H1 (cell line): ENCODE measurements around the gene RIPOR3. TPM values are rescaled to one million over a fixed set of nuclear protein-coding genes. Genes with fewer than 3 reads are reported as not detected.

Experiments used
- CTCF ChIA-PET: fragments of 300-600 bp; sonication (Branson Sonifier 250); formaldehyde crosslinking; loops from one replicate; lab custom pipeline; 2021; ENCODE audit not compliant: partially characterized antibody; lab: Charles Lee
- POLR2A ChIA-PET: fragments of 300-600 bp; sonication (Branson Sonifier 250); formaldehyde crosslinking; loops from one replicate; lab custom pipeline; 2021; ENCODE audit warnings: inconsistent platforms; ENCODE audit not compliant: partially characterized antibody; lab: Charles Lee
- DNase-seq, 2 experiments: peaks; one replicate each; pipeline versions ENCODE4 v3.0.0 to v3.0.0-alpha.2; 2010 to 2022; ENCODE audit warnings: low spot score in 2 of 2, low read depth in 1 of 2, mixed read lengths in 1 of 2
- FAIRE-seq: peaks from 2 replicates; lab custom pipeline; 2011; peaks lifted over from hg19 to GRCh38; lab: Jason Lieb, UNC
- H2AFZ ChIP-seq: 2 replicates; pipeline ENCODE4 v1.8.1; 2012; ENCODE audit warnings: low read length, inconsistent platforms
- H2AK5ac ChIP-seq: 2 replicates; pipeline ENCODE4 v1.6.1; 2013; ENCODE audit warnings: low read depth, low read length
- H2BK120ac ChIP-seq: replicated peaks from 2 replicates; pipeline ENCODE3; 2013; ENCODE audit warnings: low read depth, low read length, inconsistent platforms
- H2BK12ac ChIP-seq: 2 replicates; pipeline ENCODE4 v1.6.1; 2013; ENCODE audit warnings: low read depth, low read length
- H2BK15ac ChIP-seq: 2 replicates; pipeline ENCODE4 v1.6.1; 2013; ENCODE audit warnings: low read length
- H2BK20ac ChIP-seq: 2 replicates; pipeline ENCODE4 v1.6.1; 2013; ENCODE audit warnings: low read length
- H2BK5ac ChIP-seq: 2 replicates; pipeline ENCODE4 v1.6.1; 2013; ENCODE audit warnings: low read depth, low read length
- H3K14ac ChIP-seq: 2 replicates; pipeline ENCODE4 v1.6.1; 2013; ENCODE audit warnings: inconsistent platforms; ENCODE audit not compliant: insufficient read length
- H3K18ac ChIP-seq: 2 replicates; pipeline ENCODE4 v1.6.1; 2013; ENCODE audit warnings: low read length; ENCODE audit errors: extremely low read depth
- H3K23ac ChIP-seq: 2 replicates; pipeline ENCODE4 v1.6.1; 2013; ENCODE audit warnings: inconsistent platforms; ENCODE audit not compliant: insufficient read length
- H3K23me2 ChIP-seq: 2 replicates; pipeline ENCODE4 v1.6.1; 2013; ENCODE audit warnings: low read depth, low read length
- H3K27ac ChIP-seq: 2 replicates; pipeline ENCODE4 v1.6.1; 2011; ENCODE audit warnings: low read depth, low read length, inconsistent platforms
- H3K27me3 ChIP-seq, 4 experiments: replicated peaks in 1 of 4; 1 replicate in 1 of 4; 2 replicates in 3 of 4; pipeline versions ENCODE4 v1.6.1 to v1.8.1; 2011 to 2013; ENCODE audit warnings: low read length in 3 of 4, mild to moderate bottlenecking in 3 of 4, inconsistent platforms in 2 of 4, mixed read lengths in 2 of 4, moderate library complexity in 1 of 4; ENCODE audit not compliant: control insufficient read depth in 3 of 4, insufficient read depth in 3 of 4; ENCODE audit errors: extremely low read depth in 1 of 4
- H3K36me3 ChIP-seq, 4 experiments: 2 replicates each; pipeline versions ENCODE4 v1.6.1 to v1.8.1; 2011 to 2013; ENCODE audit warnings: mild to moderate bottlenecking in 4 of 4, low read length in 3 of 4, moderate library complexity in 2 of 4, control low read depth in 1 of 4, inconsistent platforms in 1 of 4; ENCODE audit not compliant: insufficient read depth in 4 of 4, control insufficient read depth in 2 of 4
- H3K4ac ChIP-seq: replicated peaks from 2 replicates; pipeline ENCODE3; 2013; ENCODE audit warnings: low read length, low read depth, mixed read lengths, inconsistent platforms; ENCODE audit not compliant: insufficient read length
- H3K4me1 ChIP-seq, 4 experiments: replicated peaks in 1 of 4; 1 replicate in 1 of 4; 2 replicates in 3 of 4; pipeline versions ENCODE4 v1.6.1 to v1.8.1; 2011 to 2013; ENCODE audit warnings: low read length in 3 of 4, inconsistent platforms in 2 of 4, mixed read lengths in 1 of 4; ENCODE audit not compliant: insufficient read depth in 4 of 4, control insufficient read depth in 3 of 4
- H3K4me2 ChIP-seq, 2 experiments: 2 replicates each; pipeline versions ENCODE4 v1.6.1 to v1.8.1; 2011 to 2013; ENCODE audit warnings: low read depth in 2 of 2, low read length in 2 of 2, control low read depth in 1 of 2, inconsistent platforms in 1 of 2, mild to moderate bottlenecking in 1 of 2; ENCODE audit not compliant: insufficient read depth in 1 of 2
- H3K4me3 ChIP-seq, 4 experiments: fragments of 200-600, 300-600 bp in 1 of 4; sonication (generic), shearing (Covaris generic), sonication (Bioruptor Twin) in 1 of 4; 2 replicates each; pipeline versions ENCODE4 v1.5.1 to v1.8.1; 2011 to 2016; ENCODE audit warnings: low read length in 4 of 4, low read depth in 3 of 4, control low read depth in 2 of 4, inconsistent platforms in 2 of 4, mild to moderate bottlenecking in 2 of 4, mixed read lengths in 1 of 4, moderate library complexity in 1 of 4; ENCODE audit not compliant: insufficient read depth in 2 of 4; ENCODE audit errors: extremely low read depth in 1 of 4
- H3K56ac ChIP-seq: replicated peaks from 2 replicates; pipeline ENCODE3; 2013; ENCODE audit warnings: low read depth, mild to moderate bottlenecking, mixed read lengths, low read length, inconsistent platforms; ENCODE audit not compliant: insufficient read length
- H3K79me1 ChIP-seq: 2 replicates; pipeline ENCODE4 v1.6.1; 2013; ENCODE audit warnings: low read depth, low read length, control low read depth
- H3K79me2 ChIP-seq, 2 experiments: 2 replicates each; pipeline versions ENCODE4 v1.6.1 to v1.8.1; 2012 to 2013; ENCODE audit warnings: low read length in 2 of 2, mild to moderate bottlenecking in 2 of 2, inconsistent platforms in 1 of 2; ENCODE audit not compliant: insufficient read depth in 2 of 2, control insufficient read depth in 1 of 2
- H3K9ac ChIP-seq, 4 experiments: replicated peaks in 1 of 4; 1 replicate in 1 of 4; 2 replicates in 3 of 4; pipeline versions ENCODE4 v1.6.1 to v1.8.1; 2011 to 2013; ENCODE audit warnings: low read depth in 3 of 4, low read length in 3 of 4, control low read depth in 2 of 4, mild to moderate bottlenecking in 2 of 4, moderate library complexity in 2 of 4, inconsistent platforms in 1 of 4; ENCODE audit errors: extremely low read depth in 1 of 4
- H3K9me3 ChIP-seq, 2 experiments: 2 replicates each; pipeline versions ENCODE4 v1.6.1 to v1.8.1; 2012 to 2013; ENCODE audit warnings: mild to moderate bottlenecking in 2 of 2, moderate library complexity in 2 of 2, control low read depth in 1 of 2, inconsistent platforms in 1 of 2, low read depth in 1 of 2, low read length in 1 of 2, mixed read lengths in 1 of 2; ENCODE audit not compliant: insufficient read depth in 2 of 2
- H4K20me1 ChIP-seq, 2 experiments: replicated peaks in 1 of 2; 2 replicates each; pipeline versions ENCODE3 to v1.8.1; 2011 to 2013; ENCODE audit warnings: inconsistent platforms in 2 of 2, low read length in 2 of 2, mild to moderate bottlenecking in 1 of 2; ENCODE audit not compliant: insufficient read depth in 2 of 2, control insufficient read depth in 1 of 2
- H4K5ac ChIP-seq: 2 replicates; pipeline ENCODE4 v1.6.1; 2013; ENCODE audit warnings: low read length, low read depth, mixed read lengths, inconsistent platforms; ENCODE audit not compliant: insufficient read length
- H4K8ac ChIP-seq: 2 replicates; pipeline ENCODE4 v1.8.0; 2013; ENCODE audit warnings: mild to moderate bottlenecking, moderate library complexity, low read length, inconsistent platforms; ENCODE audit not compliant: insufficient read depth; ENCODE audit errors: extremely low read depth
- H4K91ac ChIP-seq: replicated peaks from 2 replicates; pipeline ENCODE3; 2013; ENCODE audit warnings: low read length, mixed read lengths, inconsistent platforms; ENCODE audit not compliant: insufficient read length
- BCL11A ChIP-seq, 2 experiments: IDR thresholded peaks; one replicate each; pipeline ENCODE4 v1.6.1; 2011; ENCODE audit warnings: low read depth in 2 of 2, low read length in 2 of 2, mild to moderate bottlenecking in 2 of 2
- EP300 ChIP-seq, 2 experiments: IDR thresholded peaks; 1 replicate in 1 of 2; 2 replicates in 1 of 2; pipeline ENCODE4 v1.6.1; 2011 to 2012; ENCODE audit warnings: low read depth in 2 of 2, low read length in 2 of 2, mild to moderate bottlenecking in 2 of 2, borderline replicate concordance in 1 of 2, inconsistent platforms in 1 of 2, moderate library complexity in 1 of 2
- RFX5 ChIP-seq: IDR thresholded peaks from 2 replicates; pipeline ENCODE4 v1.6.1; 2011; ENCODE audit warnings: low read depth, low read length, improper control_type of control experiment, borderline replicate concordance
- WGBS, 2 experiments: shearing (Covaris generic) in 1 of 2; methylation state at CpG; one replicate each; pipeline versions ENCODE4 v1.1.6 to v1.1.7; 2013 to 2015; ENCODE audit warnings: low lambda C conversion rate in 2 of 2, mixed read lengths in 2 of 2, inconsistent platforms in 1 of 2, low coverage in 1 of 2, missing lambda C conversion rate in 1 of 2; ENCODE audit not compliant: insufficient replicate concordance in 2 of 2, insufficient coverage in 1 of 2, insufficient read length in 1 of 2; ENCODE audit errors: extremely low coverage in 1 of 2, missing lambda C conversion rate in 1 of 2; 5-methylcytosine and 5-hydroxymethylcytosine counted together
- polyA plus RNA-seq, 7 experiments: library from polyadenylated mRNA; depleted of rRNA in 3 of 7; stranded (reverse) in 5 of 7; unstranded in 2 of 7; fragments of >200 nt in 5 of 7; fragments of 200-250 nt in 2 of 7; gene quantifications; 1 replicate in 5 of 7; 2 replicates in 1 of 7; 4 replicates in 1 of 7; pipeline versions ENCODE4 v1.2.1 to v1.2.3, GENCODE V29; 2011 to 2013; ENCODE audit warnings: missing spikeins in 2 of 7, mixed read lengths in 2 of 7
- total RNA-seq: library from RNA; stranded (reverse); fragmentation: NEBNext Ultra II Directional; extraction: Animal tissue kit (Norgen Biotek cat#: 25700); gene quantifications from 2 replicates; pipeline ENCODE4 v1.2.1, GENCODE V29; 2021
- TF ChIP-seq, protein P1 (sequence below): IDR thresholded peaks from 2 replicates; pipeline ENCODE4 v1.6.1; 2011; ENCODE audit warnings: low read length, improper control_type of control experiment

The RIPOR3 gene
- total and polyA plus RNA-seq, 2 of the 8 experiments (the other 6 are each of a cell fraction or from before 2014, with no cell fraction given), result 3.6 to 4.5 TPM

DNA sequence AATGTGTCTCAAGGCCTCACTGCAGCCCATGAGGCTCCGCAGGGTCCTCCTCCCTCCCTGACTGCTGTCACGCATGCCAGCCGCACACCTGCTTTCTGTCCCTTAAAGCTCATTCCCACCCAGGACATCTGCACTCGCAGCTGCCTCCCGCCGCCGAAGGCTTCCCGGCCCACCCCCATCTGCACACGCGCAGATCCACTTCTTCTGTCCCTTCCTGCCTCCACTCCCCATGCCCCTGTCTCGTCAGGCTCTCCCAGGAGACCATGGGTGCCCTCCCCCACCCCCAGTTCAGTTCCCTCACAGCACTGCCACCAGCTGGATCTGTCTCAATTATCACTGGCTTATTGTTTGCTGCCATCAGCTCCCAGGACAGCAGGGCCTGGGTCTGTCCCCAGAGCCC is 63.0 kb downstream of the RIPOR3 start:
- peak overlapping the region; percentile 87; the same call in 1 of the 2 replicates for H4K8ac ChIP-seq
- peaks cover under 1 to 2% of the 10 kb centered on the region in 2 experiments for H4K20me1 ChIP-seq
- H3K23me2 ChIP-seq, result no peaks in the 10 kb centered on the region
- DNase-seq (no peak), FAIRE-seq (no peak)
- H2BK20ac ChIP-seq, result no peak overlapping the region
- H2AFZ ChIP-seq, result no peak overlapping the region
- no peaks in the 10 kb centered on the region for H3K79me1 ChIP-seq
- H2BK120ac ChIP-seq, result no peak overlapping the region
- ChIA-PET CTCF (interaction anchor here (0.5 to 6.1 kb wide), 18 partner anchors 9 to 460 kb away, joined by 3 to 61 read pairs (median 4); no protein-coding TSS in a partner anchor), POLR2A (interaction anchor here (0.6 to 1.2 kb wide), 3 partner anchors 13 to 164 kb away, joined by 3 to 4 read pairs (median 3); no protein-coding TSS in a partner anchor)
- H3K4me1 ChIP-seq, result peaks cover 0 to 8% (median 3%) of the 10 kb centered on the region in 4 experiments; a peak in 4 of 7 replicates
- H3K9me3 ChIP-seq, result no peaks in the 10 kb centered on the region
- H3K56ac ChIP-seq, result no peak overlapping the region
- no peak overlapping the region for H4K5ac ChIP-seq
- H3K14ac ChIP-seq, result no peak overlapping the region
- no peak overlapping the region for H3K23ac ChIP-seq
- 88% methylated on average over 11 of the region's 11 CpGs; no CpG with 5 or more reads in 1 of the 2 experiments for WGBS, 2 experiments
- peak overlapping the region; percentile 60; the same call in 1 of the 2 replicates for H2BK5ac ChIP-seq
- H2BK12ac ChIP-seq, result peak overlapping the region; percentile 84; the same call in 1 of the 2 replicates
- no peak overlapping the region for H3K27ac ChIP-seq
- no peaks in the 10 kb centered on the region for H3K27me3 ChIP-seq
- H2BK15ac ChIP-seq, result peak overlapping the region; percentile 88; the same call in 1 of the 2 replicates
- no peaks in the 10 kb centered on the region for H3K79me2 ChIP-seq
- no peaks in the 10 kb centered on the region for H3K36me3 ChIP-seq
- H2AK5ac ChIP-seq, result no peak overlapping the region
- H3K4me3 ChIP-seq, result no peak overlapping the region
- H3K4me2 ChIP-seq, result no peak overlapping the region
- no peak overlapping the region for H3K9ac ChIP-seq
- H3K4ac ChIP-seq, result no peak overlapping the region
- no peak overlapping the region; the same call in 1 of the 2 replicates for H3K18ac ChIP-seq
- H4K91ac ChIP-seq, result peak overlapping the region; percentile 29
- TF ChIP-seq, protein P1, sequence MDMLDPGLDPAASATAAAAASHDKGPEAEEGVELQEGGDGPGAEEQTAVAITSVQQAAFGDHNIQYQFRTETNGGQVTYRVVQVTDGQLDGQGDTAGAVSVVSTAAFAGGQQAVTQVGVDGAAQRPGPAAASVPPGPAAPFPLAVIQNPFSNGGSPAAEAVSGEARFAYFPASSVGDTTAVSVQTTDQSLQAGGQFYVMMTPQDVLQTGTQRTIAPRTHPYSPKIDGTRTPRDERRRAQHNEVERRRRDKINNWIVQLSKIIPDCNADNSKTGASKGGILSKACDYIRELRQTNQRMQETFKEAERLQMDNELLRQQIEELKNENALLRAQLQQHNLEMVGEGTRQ, result no peak
- TF ChIP-seq BCL11A (IDR thresholded peaks at IDR 0.05; ENCODE audit: low read depth in 2 of 2, low read length in 2 of 2), result no peak
- no peak for TF ChIP-seq EP300 (IDR thresholded peaks at IDR 0.05; ENCODE audit: borderline replicate concordance in 1 of 2, low read depth in 2 of 2, low read length in 2 of 2)
- no peak for TF ChIP-seq RFX5
